ENCODE measurements around the gene MRPL20. TPM values are rescaled to one million over a fixed set of nuclear protein-coding genes. Genes with fewer than 3 reads are reported as not detected.

MRPL20 gene
- total RNA-seq, 4 donors from 2014 or later: 58.2 to 94.1 (median 78.2) TPM

DNA sequence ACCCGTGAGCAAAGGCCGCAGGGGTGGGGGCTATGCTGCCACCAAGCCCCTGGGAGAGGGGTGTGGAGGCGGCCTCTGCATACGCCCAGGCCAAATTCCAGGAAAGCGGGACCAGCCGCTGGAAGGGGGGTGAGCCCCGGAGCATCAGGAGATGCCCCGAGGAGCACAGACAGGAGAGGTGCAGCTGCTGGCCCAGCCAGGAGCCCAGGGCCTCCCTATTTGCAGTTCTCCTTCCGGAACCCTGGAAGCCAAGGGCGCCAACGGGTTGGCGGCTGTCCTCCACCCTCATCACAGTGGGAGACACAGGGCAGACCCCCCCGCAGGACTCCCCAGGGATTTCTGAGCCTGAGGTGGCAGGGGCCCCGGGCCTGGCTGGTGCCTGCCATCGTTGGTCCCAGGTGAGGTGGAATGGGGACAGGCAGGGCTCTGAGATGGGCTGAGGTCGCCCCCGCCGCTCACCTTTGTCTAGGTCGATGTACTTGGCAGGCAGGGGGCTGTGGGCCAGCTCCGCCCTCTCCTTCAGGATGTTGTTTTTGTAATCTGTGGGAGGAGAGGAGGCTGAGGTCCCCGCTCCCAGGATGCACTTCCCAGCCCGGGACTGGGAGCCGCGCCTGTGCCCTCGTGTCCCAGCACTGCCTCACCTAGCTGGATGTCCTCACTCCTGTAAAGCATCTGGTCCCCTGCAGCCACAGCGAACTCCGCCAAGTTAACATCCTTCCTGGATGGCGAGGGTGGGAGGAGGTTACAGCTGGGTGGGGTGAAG is 53.5 kb downstream of the MRPL20 start:
- Histone ChIP-seq H3K4me3 (no peak overlapping the region), H3K9me3 (no peaks in the 10 kb centered on the region), H3K27ac (no peak overlapping the region), H3K36me3 (peaks cover 0 to 8% (median 0%) of the 10 kb centered on the region in 3 donors), H3K4me1 (peaks cover 2 to 60% (median 20%) of the 10 kb centered on the region in 4 donors), H3K27me3 (peaks cover 0 to 10% of the 10 kb centered on the region in 2 donors)
- no peak for DNase-seq
- TF ChIP-seq, protein P1, sequence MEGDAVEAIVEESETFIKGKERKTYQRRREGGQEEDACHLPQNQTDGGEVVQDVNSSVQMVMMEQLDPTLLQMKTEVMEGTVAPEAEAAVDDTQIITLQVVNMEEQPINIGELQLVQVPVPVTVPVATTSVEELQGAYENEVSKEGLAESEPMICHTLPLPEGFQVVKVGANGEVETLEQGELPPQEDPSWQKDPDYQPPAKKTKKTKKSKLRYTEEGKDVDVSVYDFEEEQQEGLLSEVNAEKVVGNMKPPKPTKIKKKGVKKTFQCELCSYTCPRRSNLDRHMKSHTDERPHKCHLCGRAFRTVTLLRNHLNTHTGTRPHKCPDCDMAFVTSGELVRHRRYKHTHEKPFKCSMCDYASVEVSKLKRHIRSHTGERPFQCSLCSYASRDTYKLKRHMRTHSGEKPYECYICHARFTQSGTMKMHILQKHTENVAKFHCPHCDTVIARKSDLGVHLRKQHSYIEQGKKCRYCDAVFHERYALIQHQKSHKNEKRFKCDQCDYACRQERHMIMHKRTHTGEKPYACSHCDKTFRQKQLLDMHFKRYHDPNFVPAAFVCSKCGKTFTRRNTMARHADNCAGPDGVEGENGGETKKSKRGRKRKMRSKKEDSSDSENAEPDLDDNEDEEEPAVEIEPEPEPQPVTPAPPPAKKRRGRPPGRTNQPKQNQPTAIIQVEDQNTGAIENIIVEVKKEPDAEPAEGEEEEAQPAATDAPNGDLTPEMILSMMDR (IDR thresholded peaks at IDR 0.05): no peak
- TF ChIP-seq POLR2A (IDR thresholded peaks at IDR 0.05): no peak

DNA sequence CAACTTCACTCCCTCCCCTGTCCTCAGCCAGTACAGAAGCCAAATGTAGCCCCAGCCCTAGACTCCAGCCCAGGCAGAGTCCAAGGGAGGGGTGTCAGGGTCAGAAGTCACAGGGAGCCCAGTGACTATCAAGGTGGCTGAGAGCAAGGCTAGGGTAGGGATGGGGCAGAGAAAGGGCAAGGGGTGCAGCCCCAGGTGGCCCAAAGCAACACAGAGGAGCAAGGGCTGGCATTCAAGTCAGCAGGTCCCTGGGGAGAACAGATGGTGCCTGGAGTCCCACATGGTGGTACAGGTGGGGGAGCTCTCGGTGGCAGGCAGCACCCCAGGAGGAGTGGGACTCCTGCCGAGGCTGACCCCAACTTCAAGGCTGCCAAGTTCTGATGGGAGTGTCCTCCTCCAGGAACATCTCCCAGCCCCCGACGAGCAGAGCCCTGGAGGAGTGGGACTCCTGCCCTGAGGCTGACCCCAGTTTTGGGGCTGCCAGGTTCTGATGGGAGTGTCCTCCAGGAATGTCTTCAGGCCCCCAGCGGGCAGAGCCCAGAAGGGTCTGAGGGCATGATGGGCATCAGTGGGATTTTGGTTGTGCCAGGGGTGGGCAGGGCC is 54.2 kb downstream of the MRPL20 start:
- H3K36me3 ChIP-seq: peaks cover 0 to 8% (median 0%) of the 10 kb centered on the region in 3 donors
- no peaks in the 10 kb centered on the region for H3K9me3 ChIP-seq
- TF ChIP-seq POLR2A (IDR thresholded peaks at IDR 0.05): no peak
- TF ChIP-seq, protein P1 (IDR thresholded peaks at IDR 0.05): no peak
- no peak for DNase-seq
- no peak overlapping the region for H3K4me3 ChIP-seq
- peaks cover 0 to 10% of the 10 kb centered on the region in 2 donors for H3K27me3 ChIP-seq
- H3K27ac ChIP-seq: peak overlapping the region in 1 of 4 donors; percentile 39
- H3K4me1 ChIP-seq: peaks cover 2 to 61% (median 24%) of the 10 kb centered on the region in 4 donors

Other genes starting within 250 kb of the MRPL20 start
- 1 to 10 TPM in 3 of 4 donors, not detected in 1; 1.6 to 3.6 (median 1.8) TPM for gene TTLL10, start 233.4 kb downstream of the MRPL20 start, total RNA-seq
- 10 to 100 TPM in 1 of 4 donors, 1 to 10 TPM in 1, under 1 TPM in 1, not detected in 1; 0.70 to 38.0 (median 3.2) TPM for gene TNFRSF18, start 200.7 kb downstream of the MRPL20 start, total RNA-seq
- 1 to 10 TPM in 3 of 4 donors, not detected in 1; 1.6 to 9.1 (median 2.8) TPM for gene TNFRSF4, start 193.1 kb downstream of the MRPL20 start, total RNA-seq
- 100 to 1,000 TPM in 3 of 4 donors, 10 to 100 TPM in 1; 88.3 to 280 (median 177) TPM for gene SDF4, start 175.3 kb downstream of the MRPL20 start, total RNA-seq
- gene B3GALT6, start 175.1 kb downstream of the MRPL20 start, total RNA-seq: 10 to 100 TPM in 2 of 4 donors, 1 to 10 TPM in 2; 9.1 to 13.4 (median 10.6) TPM
- 10 to 100 TPM in 3 of 4 donors, not detected in 1; 23.3 to 58.0 (median 44.2) TPM for gene C1QTNF12, start 160.6 kb downstream of the MRPL20 start, total RNA-seq
- gene UBE2J2, start 133.4 kb downstream of the MRPL20 start, total RNA-seq: 10 to 100 TPM; 25.6 to 64.2 (median 55.3) TPM
- gene SCNN1D, start 126.9 kb downstream of the MRPL20 start, total RNA-seq: 10 to 100 TPM in 3 of 4 donors, not detected in 1; 10.9 to 21.6 (median 16.9) TPM
- 100 to 1,000 TPM in 2 of 4 donors, 10 to 100 TPM in 2; 78.1 to 156 (median 110) TPM for gene ACAP3, start 99.4 kb downstream of the MRPL20 start, total RNA-seq
- 10 to 100 TPM; 12.4 to 38.9 (median 24.4) TPM for gene PUSL1, start 98.7 kb downstream of the MRPL20 start, total RNA-seq
- 100 to 1,000 TPM; 146 to 359 (median 273) TPM for gene INTS11, start 82.6 kb downstream of the MRPL20 start, total RNA-seq
- gene CPTP, start 82.5 kb downstream of the MRPL20 start, total RNA-seq: 10 to 100 TPM; 10.7 to 94.0 (median 84.6) TPM
- gene TAS1R3, start 76.0 kb downstream of the MRPL20 start, total RNA-seq: 1 to 10 TPM; 2.1 to 5.8 (median 3.0) TPM
- gene DVL1, start 57.9 kb downstream of the MRPL20 start, total RNA-seq: 100 to 1,000 TPM in 3 of 4 donors, 10 to 100 TPM in 1; 76.0 to 196 (median 164) TPM
- 10 to 100 TPM; 11.7 to 56.1 (median 35.6) TPM for gene MXRA8, start 48.7 kb downstream of the MRPL20 start, total RNA-seq
- 100 to 1,000 TPM; 122 to 172 (median 134) TPM for gene AURKAIP1, start 32.1 kb downstream of the MRPL20 start, total RNA-seq
- 1,000 to 10,000 TPM in 1 of 4 donors, 100 to 1,000 TPM in 3; 216 to 1,008 (median 423) TPM for gene CCNL2, start 8.0 kb downstream of the MRPL20 start, total RNA-seq
- gene ANKRD65, start 14.0 kb upstream of the MRPL20 start, total RNA-seq: 10 to 100 TPM in 1 of 4 donors, 1 to 10 TPM in 2, under 1 TPM in 1; 0.54 to 11.6 (median 2.0) TPM
- 10 to 100 TPM in 1 of 4 donors, 1 to 10 TPM in 3; 3.2 to 14.0 (median 6.7) TPM for gene VWA1, start 28.4 kb upstream of the MRPL20 start, total RNA-seq
- under 1 TPM in 1 of 4 donors, not detected in 3; 0.27 TPM for gene ATAD3C, start 42.4 kb upstream of the MRPL20 start, total RNA-seq
- 100 to 1,000 TPM in 1 of 4 donors, 10 to 100 TPM in 3; 26.9 to 130 (median 35.0) TPM for gene ATAD3B, start 64.5 kb upstream of the MRPL20 start, total RNA-seq
- 10 to 100 TPM; 14.9 to 72.6 (median 24.4) TPM for gene ATAD3A, start 104.9 kb upstream of the MRPL20 start, total RNA-seq
- gene TMEM240, start 133.3 kb upstream of the MRPL20 start, total RNA-seq: 1 to 10 TPM in 1 of 4 donors, not detected in 3; 3.6 TPM
- 100 to 1,000 TPM; 146 to 182 (median 163) TPM for gene SSU72, start 167.6 kb upstream of the MRPL20 start, total RNA-seq
- gene FNDC10, start 192.8 kb upstream of the MRPL20 start, total RNA-seq: 1 to 10 TPM; 4.1 to 6.9 (median 5.7) TPM
- 100 to 1,000 TPM in 3 of 4 donors, 10 to 100 TPM in 1; 68.3 to 162 (median 113) TPM for gene MIB2, start 208.2 kb upstream of the MRPL20 start, total RNA-seq
- 1 to 10 TPM; 1.8 to 5.9 (median 4.1) TPM for gene MMP23B, start 224.9 kb upstream of the MRPL20 start, total RNA-seq

All from Peyer's patch (tissue), 4 donors.